Bone marrow (tissue), 2 donors: ENCODE data around the gene CD79A.
"Not testable (repeated sequence)": the region's sequence is repeated elsewhere in the genome, so short reads cannot be mapped to it uniquely, and the experiment has no call there.

ENCODE experiments used
- DNase-seq, 2 donors: peaks; one replicate each; lab custom pipeline; 2025; lab: John Stamatoyannopoulos, UW

CD79A gene

GRCh38 chr19:41905273-41906002 lies 28.4 kb downstream of the CD79A start:
- DNase-seq = no peak

DNA sequence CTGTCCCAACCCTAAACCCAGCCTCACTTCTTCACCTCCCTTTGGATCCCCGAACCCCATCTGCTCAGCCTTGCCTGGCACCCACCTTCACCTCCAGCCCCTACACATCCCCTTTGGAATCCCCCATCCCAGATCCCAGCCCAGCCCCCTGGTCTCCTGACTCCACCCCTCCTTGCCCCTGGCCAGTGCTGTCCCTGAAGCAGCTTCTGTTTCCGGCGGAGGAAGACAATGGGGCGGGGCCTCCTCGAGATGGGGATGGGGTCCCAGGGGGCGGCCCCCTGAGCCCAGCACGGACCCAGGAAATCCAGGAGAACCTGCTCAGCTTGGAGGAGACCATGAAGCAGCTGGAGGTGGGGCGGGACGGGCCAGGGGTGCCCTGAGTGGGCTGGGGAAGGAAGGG lies 29.2 kb downstream of the CD79A start:
- no peak for DNase-seq

GRCh38 chr19:41906916-41907680 lies 30.0 kb downstream of the CD79A start:
- no peak for DNase-seq

GRCh38 chr19:41907994-41908615 lies 31.0 kb downstream of the CD79A start:
- DNase-seq = no peak

DNA sequence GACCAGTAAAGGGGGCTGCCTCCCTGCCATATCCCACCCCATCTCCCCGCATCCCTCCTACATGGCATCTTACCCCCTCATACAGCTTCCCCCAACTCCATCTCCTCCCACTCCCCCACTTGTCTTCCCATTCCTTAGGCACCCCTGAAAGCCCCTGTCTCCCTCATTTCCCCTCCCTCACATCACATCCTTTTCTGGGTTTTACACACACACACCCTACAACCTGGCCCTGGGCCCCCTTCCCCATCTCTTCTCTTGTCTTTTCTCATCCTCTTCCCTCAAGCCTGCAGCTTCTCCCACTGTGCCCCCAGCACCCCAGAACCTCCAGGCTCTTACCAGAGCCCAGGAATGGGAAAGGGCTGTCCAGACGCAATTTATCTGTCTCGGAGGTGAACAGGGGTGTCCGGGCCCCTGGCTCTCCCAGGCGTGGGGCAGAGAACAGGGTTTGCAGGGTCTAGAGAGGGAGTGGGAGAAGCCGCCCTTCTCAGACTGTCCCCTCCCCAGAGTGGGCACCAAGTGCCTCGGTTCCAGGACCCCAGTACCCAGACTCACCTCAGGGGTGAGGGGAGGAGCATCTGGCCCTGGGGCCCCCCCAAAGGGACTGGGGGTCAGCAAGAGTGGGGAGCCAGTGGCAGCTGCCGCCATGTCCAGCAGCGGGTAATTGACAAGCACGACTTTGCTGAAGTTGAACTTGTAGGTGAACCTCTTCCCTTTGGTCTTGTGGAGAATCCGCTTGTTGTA lies 31.8 kb downstream of the CD79A start:
- DNase-seq = no peak

DNA sequence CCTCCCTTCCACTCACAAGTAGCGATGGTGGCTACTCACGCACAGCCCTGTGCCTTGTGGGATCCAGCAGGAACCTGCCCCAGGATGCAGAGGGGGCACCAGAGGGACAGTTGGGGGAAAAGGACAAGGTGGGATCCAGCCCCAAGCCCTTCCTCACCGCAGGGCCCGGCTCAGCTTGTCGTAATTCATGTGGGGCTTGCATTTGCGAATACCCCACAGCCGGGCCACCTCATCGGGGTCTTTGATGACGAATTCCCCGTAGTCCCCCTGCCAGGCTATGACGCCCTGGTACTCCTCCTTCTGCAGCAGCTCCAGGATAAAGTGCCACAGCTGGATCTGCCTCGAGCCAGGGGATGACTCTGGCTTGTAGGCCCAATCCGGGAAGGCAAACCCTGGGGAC lies 32.6 kb downstream of the CD79A start:
- no peak for DNase-seq

DNA sequence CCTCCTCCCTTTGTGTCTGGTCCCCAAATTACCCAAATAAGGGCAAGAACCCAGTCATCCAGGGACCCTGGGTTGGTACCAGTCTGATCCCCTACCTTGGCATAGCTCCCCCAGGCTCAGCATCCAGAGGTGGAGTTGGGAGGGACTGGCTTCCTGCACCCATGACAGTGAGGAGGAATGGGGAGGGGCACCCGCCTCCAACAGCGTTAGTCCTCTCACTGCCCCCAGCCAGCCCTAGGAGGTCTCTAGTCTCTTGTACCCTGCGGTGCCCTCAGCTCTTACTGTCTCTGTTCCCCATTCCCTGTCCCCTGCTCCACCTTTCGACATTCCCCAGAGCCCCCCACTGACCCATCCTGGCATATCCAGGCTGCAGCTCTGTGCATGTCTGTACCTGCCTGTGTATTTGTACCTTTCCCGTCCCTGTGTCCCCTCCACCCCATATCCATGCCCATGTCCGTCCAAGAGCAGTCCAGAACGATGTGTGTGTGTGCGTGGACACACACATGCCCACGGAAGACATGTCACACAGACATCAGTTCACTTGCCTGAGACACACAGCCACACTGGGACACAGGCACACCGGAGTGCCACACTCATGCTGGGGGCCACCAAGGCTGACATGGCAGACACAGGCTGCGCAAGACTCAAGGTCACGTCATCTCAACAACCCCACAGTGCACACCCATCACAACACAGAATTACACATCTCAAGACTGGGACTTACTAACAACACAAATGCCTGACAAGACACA lies 33.3 kb downstream of the CD79A start:
- no peak for DNase-seq

GRCh38 chr19:41910992-41911888 lies 34.2 kb downstream of the CD79A start:
- DNase-seq = no peak

DNA sequence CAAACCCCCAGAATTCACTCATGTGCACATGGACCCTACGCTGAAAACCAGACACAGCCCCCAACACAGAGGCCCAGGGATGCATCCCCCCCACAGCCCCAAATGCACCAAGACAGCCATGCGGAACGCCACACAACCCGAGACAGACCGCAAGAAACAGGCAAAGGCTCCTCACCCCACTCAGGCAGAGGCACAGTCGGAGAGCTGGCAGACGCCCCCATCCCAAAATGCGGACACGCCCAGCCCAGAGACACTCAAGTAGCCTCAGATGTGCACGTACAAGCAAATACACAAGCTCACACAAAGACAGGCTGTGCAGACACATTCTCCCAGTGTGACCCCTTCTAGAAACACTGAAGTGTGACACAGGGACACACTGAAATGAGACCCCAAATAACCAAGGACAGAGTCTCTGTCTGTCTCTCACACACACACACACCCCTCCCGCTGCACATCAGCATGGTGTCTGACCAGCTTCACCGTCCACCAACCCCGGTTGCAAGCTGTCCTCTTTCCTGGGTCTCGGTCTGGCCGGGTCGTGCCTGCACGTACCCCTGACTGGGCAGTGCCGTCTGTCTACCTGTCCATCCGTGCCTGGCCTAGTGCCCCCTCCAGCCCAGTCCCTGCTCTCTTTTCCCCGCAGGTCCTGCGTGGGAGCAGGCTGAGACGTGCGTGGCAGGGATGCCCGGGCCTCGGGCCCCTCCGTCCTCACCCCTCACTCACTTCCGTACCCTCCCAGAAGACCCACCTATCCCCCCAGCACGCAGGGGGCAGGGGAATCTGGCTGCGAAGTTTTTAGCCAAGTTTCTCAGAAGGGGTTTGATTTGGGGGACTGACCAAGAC lies 35.0 kb downstream of the CD79A start:
- DNase-seq = no peak

GRCh38 chr19:41912899-41913537 lies 35.9 kb downstream of the CD79A start:
- peak in 1 of 2 donors; percentile 12 for DNase-seq

DNA sequence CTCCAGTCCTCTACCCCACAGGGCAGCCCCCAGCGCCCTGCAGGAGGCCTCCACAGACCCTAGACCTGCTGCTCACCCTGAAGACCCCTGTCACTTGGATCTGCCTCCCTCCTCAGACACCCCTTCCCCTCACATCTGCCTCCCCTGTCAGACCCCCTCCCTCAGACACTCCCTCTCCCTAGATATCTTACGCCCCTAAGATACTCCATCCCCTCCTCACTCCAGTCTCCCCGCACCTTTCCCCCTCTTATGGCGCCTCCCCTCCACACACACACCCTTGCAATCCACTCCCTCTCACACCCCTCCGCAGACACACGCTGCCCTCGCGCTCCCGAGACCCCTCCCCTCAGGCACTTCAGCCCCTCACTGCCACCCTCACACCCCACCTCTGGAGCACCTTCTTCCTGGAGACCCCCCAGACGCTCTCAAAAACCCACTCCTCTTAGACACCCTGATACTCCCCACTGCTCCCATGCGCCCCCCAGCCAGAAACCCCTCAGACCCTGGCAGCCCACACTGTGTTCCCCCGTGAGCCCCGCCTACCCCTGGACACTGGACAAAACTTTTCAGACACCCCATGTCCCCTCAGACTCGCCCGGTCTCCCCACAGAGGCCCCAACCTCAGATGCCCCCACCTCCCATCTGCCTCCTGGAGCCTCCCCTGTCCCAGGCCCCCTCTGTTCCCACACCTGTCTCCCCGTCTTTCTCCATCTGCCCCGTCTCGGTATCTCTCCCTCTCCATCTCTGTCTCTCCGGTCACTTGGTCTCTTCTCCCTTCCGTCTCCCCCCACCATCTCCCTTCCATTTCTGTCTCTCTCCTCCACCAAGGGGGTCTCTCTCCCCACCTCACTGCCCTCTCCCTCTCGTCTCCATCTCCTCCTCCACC lies 36.7 kb downstream of the CD79A start:
- DNase-seq = no peak

DNA sequence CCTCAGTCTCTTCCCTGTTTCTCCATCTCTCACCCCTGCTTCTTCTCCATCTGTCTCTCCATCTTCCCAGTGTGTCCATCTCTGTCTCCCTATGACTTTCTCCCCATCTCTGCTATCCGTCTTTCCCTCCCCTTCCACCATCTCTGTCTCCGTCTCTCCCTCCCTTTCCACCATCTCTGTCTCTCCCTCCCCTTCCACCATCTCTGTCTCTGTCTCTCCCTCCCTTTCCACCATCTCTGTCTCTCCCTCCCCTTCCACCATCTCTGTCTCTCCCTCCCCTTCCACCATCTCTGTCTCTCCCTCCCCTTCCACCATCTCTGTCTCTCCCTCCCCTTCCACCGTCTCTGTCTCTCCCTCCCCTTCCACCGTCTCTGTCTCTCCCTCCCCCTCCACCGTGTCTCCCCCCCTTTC lies 37.4 kb downstream of the CD79A start:
- DNase-seq = not testable (repeated sequence)

GRCh38 chr19:41915021-41915775 lies 38.1 kb downstream of the CD79A start:
- DNase-seq = no peak

DNA sequence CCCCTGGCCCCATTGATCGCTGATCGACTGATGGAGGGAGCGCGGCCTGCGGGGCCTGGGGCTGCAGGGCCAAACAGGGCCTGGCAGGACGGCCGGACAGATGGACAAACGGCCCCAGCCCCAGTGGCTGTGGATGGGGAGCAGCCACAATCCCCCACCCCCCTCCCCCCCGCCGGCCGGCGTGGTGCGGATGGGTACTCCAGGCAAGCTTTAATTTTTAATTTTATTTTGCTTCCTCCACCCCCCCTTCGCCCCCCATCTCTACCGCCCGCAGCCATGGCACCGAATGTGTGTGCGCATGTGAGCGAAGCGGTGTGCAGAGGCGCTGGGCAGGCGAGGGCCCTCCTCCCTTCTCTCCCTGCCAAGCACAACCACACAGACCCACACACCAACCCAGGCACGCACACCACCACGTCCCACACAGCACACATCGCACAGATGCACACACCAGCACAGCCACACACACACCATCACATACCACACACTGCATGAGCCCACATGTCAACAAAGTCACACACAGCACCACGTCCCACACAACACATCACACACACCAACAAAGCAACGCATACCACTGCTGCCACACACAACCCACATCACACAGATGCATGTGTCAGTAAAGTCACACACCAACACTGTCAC lies 38.8 kb downstream of the CD79A start:
- no peak for DNase-seq

- no peak for DNase-seq
Observed at GRCh38 chr19:41917676-41918075, 40.6 kb downstream of the CD79A start.

GRCh38 chr19:41918095-41918494 lies 41.0 kb downstream of the CD79A start:
- no peak for DNase-seq
